ENCODE results near the gene OR2L8.
"Not testable (repeated sequence)": the region's sequence is repeated elsewhere in the genome, so short reads cannot be mapped to it uniquely, and the experiment has no call there.

Gene OR2L8

GRCh38 chr1:247936415-247936814 is 12.2 kb upstream of the OR2L8 start:
- Histone ChIP-seq H3K4me3 (replicated peaks; ENCODE audit: insufficient read depth, low read length) (no peak overlapping the region), H3K27ac (replicated peaks) (no peak overlapping the region), H3K27me3 (ENCODE audit: insufficient read depth, poor library complexity, severe bottlenecking) (no peaks in the 10 kb centered on the region)
- no peak for TF ChIP-seq SPI1 (IDR thresholded peaks at IDR 0.05; ENCODE audit: borderline replicate concordance, low read depth)
- DNase-seq (ENCODE audit: low read depth in 1 of 2, low spot score in 1 of 2) = no peak

- TF ChIP-seq CTCF (IDR thresholded peaks at IDR 0.05; ENCODE audit: insufficient read depth, low read length) = peak; percentile 59
- not testable (repeated sequence) for H3K27ac ChIP-seq (replicated peaks); H3K27me3 ChIP-seq (ENCODE audit: insufficient read depth, poor library complexity, severe bottlenecking)
- peak; percentile 36 to 78 for DNase-seq (ENCODE audit: low read depth in 1 of 2, low spot score in 1 of 2)
- H3K4me3 ChIP-seq (replicated peaks; ENCODE audit: insufficient read depth, low read length) = peak overlapping the region; percentile 1
These were observed 11.5 kb upstream of the OR2L8 start for GRCh38 chr1:247936965-247937734.

GRCh38 chr1:247942624-247943023 is 6.0 kb upstream of the OR2L8 start:
- H3K4me3 ChIP-seq (replicated peaks; ENCODE audit: insufficient read depth, low read length) = no peak overlapping the region

GRCh38 chr1:247953408-247953807 is 4.8 kb downstream of the OR2L8 start:
- no peak overlapping the region for H3K4me3 ChIP-seq (replicated peaks; ENCODE audit: insufficient read depth, low read length)

More at GRCh38 chr1:247942624-247943023, 6.0 kb upstream of the OR2L8 start:
- Histone ChIP-seq H3K27ac (replicated peaks) (no peak overlapping the region), H3K27me3 (ENCODE audit: insufficient read depth, poor library complexity, severe bottlenecking) (no peaks in the 10 kb centered on the region)
- no peak for TF ChIP-seq SPI1 (IDR thresholded peaks at IDR 0.05; ENCODE audit: borderline replicate concordance, low read depth)
- TF ChIP-seq POLR2AphosphoS5 (IDR thresholded peaks at IDR 0.05; ENCODE audit: low read depth) = no peak
- TF ChIP-seq REST (IDR thresholded peaks at IDR 0.05; ENCODE audit: insufficient replicate concordance, low read depth) = no peak
- TF ChIP-seq CTCF (IDR thresholded peaks at IDR 0.05; ENCODE audit: insufficient read depth, low read length) = no peak
- no peak for TF ChIP-seq GABPA (IDR thresholded peaks at IDR 0.05; ENCODE audit: low read depth)
- DNase-seq (ENCODE audit: low read depth in 1 of 2, low spot score in 1 of 2) = no peak

More at GRCh38 chr1:247953408-247953807, 4.8 kb downstream of the OR2L8 start:
- Histone ChIP-seq H3K27ac (replicated peaks) (no peak overlapping the region), H3K27me3 (ENCODE audit: insufficient read depth, poor library complexity, severe bottlenecking) (no peaks in the 10 kb centered on the region)
- DNase-seq (ENCODE audit: low read depth in 1 of 2, low spot score in 1 of 2) = no peak
- no peak for TF ChIP-seq CTCF (IDR thresholded peaks at IDR 0.05; ENCODE audit: insufficient read depth, low read length)
- no peak for TF ChIP-seq GABPA (IDR thresholded peaks at IDR 0.05; ENCODE audit: low read depth)
- no peak for TF ChIP-seq POLR2AphosphoS5 (IDR thresholded peaks at IDR 0.05; ENCODE audit: low read depth)
- TF ChIP-seq REST (IDR thresholded peaks at IDR 0.05; ENCODE audit: insufficient replicate concordance, low read depth) = no peak
- no peak for TF ChIP-seq SPI1 (IDR thresholded peaks at IDR 0.05; ENCODE audit: borderline replicate concordance, low read depth)
